MCF 10A (cell line): ENCODE results near the gene CACNB4. TPM values are rescaled to one million over a fixed set of nuclear protein-coding genes. Genes with fewer than 3 reads are reported as not detected.

Experiments used
- BruUV-seq: library from RNA; stranded (reverse); fragments of 400-500 nt; replicated peaks from 2 replicates; lab custom pipeline; 2021; lab: Mats Ljungman, UMichigan
- CTCF ChIA-PET: fragments of 300-600 bp; sonication (Branson Sonifier 250); formaldehyde crosslinking; extraction: SDS; loops from one replicate; lab custom pipeline; 2021; ENCODE audit warnings: antibody characterized with exemption, inconsistent platforms; lab: Yijun Ruan, JAX
- POLR2A ChIA-PET: fragments of 300-600, 350-650 bp; sonication (Branson Sonifier 250); formaldehyde crosslinking; extraction: SDS; loops from one replicate; lab custom pipeline; 2020; ENCODE audit warnings: antibody characterized with exemption, inconsistent platforms; lab: Yijun Ruan, JAX
- DNase-seq: peaks from one replicate; pipeline ENCODE4 v3.0.0-alpha.2; 2018; ENCODE audit not compliant: unreplicated experiment
- H3K27ac Mint-ChIP-seq: one replicate; pipeline ENCODE4 v1.8.0; 2022; ENCODE audit warnings: mild to moderate bottlenecking, low read depth, mixed read lengths; ENCODE audit not compliant: unreplicated experiment
- H3K27me3 Mint-ChIP-seq: one replicate; pipeline ENCODE4 v1.8.0; 2022; ENCODE audit warnings: mixed read lengths; ENCODE audit not compliant: insufficient read depth, unreplicated experiment
- H3K36me3 Mint-ChIP-seq: one replicate; pipeline ENCODE4 v1.8.0; 2022; ENCODE audit warnings: mild to moderate bottlenecking, moderate library complexity, mixed read lengths; ENCODE audit not compliant: insufficient read depth, unreplicated experiment
- H3K4me1 Mint-ChIP-seq: one replicate; pipeline ENCODE4 v1.8.0; 2022; ENCODE audit warnings: mixed read lengths; ENCODE audit not compliant: insufficient read depth, unreplicated experiment
- H3K4me3 Mint-ChIP-seq: one replicate; pipeline ENCODE4 v1.8.0; 2022; ENCODE audit warnings: mild to moderate bottlenecking, moderate library complexity, mixed read lengths; ENCODE audit not compliant: unreplicated experiment
- H3K9me3 Mint-ChIP-seq: one replicate; pipeline ENCODE4 v1.8.0; 2022; ENCODE audit warnings: mixed read lengths; ENCODE audit not compliant: unreplicated experiment
- CTCF ChIP-seq: fragments of 200-600 bp; IDR thresholded peaks from one replicate; pipeline ENCODE4 v1.8.0; 2022; ENCODE audit warnings: antibody characterized with exemption, mild to moderate bottlenecking; ENCODE audit not compliant: unreplicated experiment
- intact Hi-C: fragments of 100-400 bp; cut with micrococcal nuclease; formaldehyde crosslinking; loops from 2 replicates; pipeline ENCODE4 v1.14.1; 2022
- total RNA-seq: library from RNA; stranded (reverse); gene quantifications from 2 replicates; pipeline ENCODE4 v1.2.3, GENCODE V29; 2022

The CACNB4 gene
- total RNA-seq, 1 experiment from 2014 or later, result 0.49 TPM

- no peak for TF ChIP-seq CTCF
- CTCF ChIA-PET, result no interaction called here
- intact Hi-C loops, result no loop called here
- no peaks in the 10 kb centered on the region for H3K27me3 Mint-ChIP-seq
- no peak for DNase-seq
- H3K36me3 Mint-ChIP-seq, result no peaks in the 10 kb centered on the region
- no peaks in the 10 kb centered on the region for H3K4me1 Mint-ChIP-seq
- no peak overlapping the region for H3K27ac Mint-ChIP-seq
- BruUV-seq, result no TSS peak
- no peak overlapping the region for H3K4me3 Mint-ChIP-seq
- POLR2A ChIA-PET, result interaction anchor here (2.6 kb wide), 1 partner anchor 15 kb away, joined by 10 read pairs; the partner anchor contains the start of gene ARL5A
- no peaks in the 10 kb centered on the region for H3K9me3 Mint-ChIP-seq
Observed at GRCh38 chr2:151842830-151843690, 255.8 kb downstream of the CACNB4 start.

- CTCF ChIA-PET, result interaction anchor here (0.6 to 1.3 kb wide), 6 partner anchors 9 to 410 kb away, joined by 3 to 4 read pairs (median 4); no protein-coding TSS in a partner anchor
- POLR2A ChIA-PET, result interaction anchor here (1.6 to 2.6 kb wide), 2 partner anchors 11 to 13 kb away, joined by 4 to 10 read pairs; partner anchors contain the start of gene ARL5A
Observed at GRCh38 chr2:151841047-151841424, 257.8 kb downstream of the CACNB4 start.

GRCh38 chr2:151840216-151841046 lies 258.4 kb downstream of the CACNB4 start:
- Mint-ChIP-seq H3K27ac (no peak overlapping the region), H3K4me1 (no peaks in the 10 kb centered on the region), H3K36me3 (no peaks in the 10 kb centered on the region), H3K27me3 (no peaks in the 10 kb centered on the region), H3K9me3 (no peaks in the 10 kb centered on the region), H3K4me3 (no peak overlapping the region)
- TF ChIP-seq CTCF, result no peak
- ChIA-PET POLR2A (interaction anchor here (0.8 to 2.6 kb wide), 3 partner anchors 10 to 16 kb away, joined by 3 to 10 read pairs (median 4); partner anchors contain the start of gene ARL5A), CTCF (interaction anchor here (0.6 to 1.3 kb wide), 6 partner anchors 10 to 409 kb away, joined by 3 to 4 read pairs (median 4); no protein-coding TSS in a partner anchor)
- no peak for DNase-seq
- BruUV-seq, result no TSS peak
- intact Hi-C loops, result no loop called here

More at GRCh38 chr2:151841047-151841424, 257.8 kb downstream of the CACNB4 start:
- H3K36me3 Mint-ChIP-seq, result no peaks in the 10 kb centered on the region
- H3K4me1 Mint-ChIP-seq, result no peaks in the 10 kb centered on the region
- H3K27ac Mint-ChIP-seq, result no peak overlapping the region
- intact Hi-C loops, result no loop called here
- H3K4me3 Mint-ChIP-seq, result no peak overlapping the region
- no peak for DNase-seq
- no TSS peak for BruUV-seq
- TF ChIP-seq CTCF, result no peak
- H3K9me3 Mint-ChIP-seq, result no peaks in the 10 kb centered on the region
- no peaks in the 10 kb centered on the region for H3K27me3 Mint-ChIP-seq
